Subcutaneous abdominal adipose tissue (tissue), 5 donors: Measurements from ENCODE around the gene NRN1.

Source experiments
- H3K27ac ChIP-seq: one replicate; pipeline ENCODE4 v1.7.0; 2013; ENCODE audit warnings: low read depth, mild to moderate bottlenecking, inconsistent platforms, low read length, moderate library complexity
- H3K27me3 ChIP-seq, 5 donors: one replicate each; pipeline ENCODE4 v1.7.0; 2013; ENCODE audit warnings: low read length in 5 of 5, inconsistent platforms in 1 of 5; ENCODE audit not compliant: control insufficient read depth in 5 of 5, insufficient read depth in 4 of 5
- H3K36me3 ChIP-seq, 5 donors: one replicate each; pipeline ENCODE4 v1.7.0; 2013; ENCODE audit warnings: low read length in 5 of 5; ENCODE audit not compliant: control insufficient read depth in 5 of 5, insufficient read depth in 5 of 5
- H3K4me1 ChIP-seq, 5 donors: one replicate each; pipeline ENCODE4 v1.7.0; 2013; ENCODE audit warnings: low read length in 5 of 5, mild to moderate bottlenecking in 3 of 5, moderate library complexity in 1 of 5; ENCODE audit not compliant: control insufficient read depth in 5 of 5, insufficient read depth in 5 of 5
- H3K4me3 ChIP-seq, 5 donors: one replicate each; pipeline ENCODE4 v1.7.0; 2013; ENCODE audit warnings: low read length in 5 of 5, low read depth in 1 of 5
- H3K9ac ChIP-seq, 5 donors: one replicate each; pipeline ENCODE4 v1.7.0; 2013; ENCODE audit warnings: low read length in 5 of 5, mild to moderate bottlenecking in 4 of 5, moderate library complexity in 3 of 5
- H3K9me3 ChIP-seq, 5 donors: one replicate each; pipeline ENCODE4 v1.7.0; 2013; ENCODE audit warnings: low read length in 5 of 5; ENCODE audit not compliant: control insufficient read depth in 5 of 5
- donor health status: healthy.
- donor health status: healthy.
- donor health status: healthy.
- donor health status: healthy.
- donor health status: healthy.

The NRN1 gene, protein sequence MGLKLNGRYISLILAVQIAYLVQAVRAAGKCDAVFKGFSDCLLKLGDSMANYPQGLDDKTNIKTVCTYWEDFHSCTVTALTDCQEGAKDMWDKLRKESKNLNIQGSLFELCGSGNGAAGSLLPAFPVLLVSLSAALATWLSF

DNA sequence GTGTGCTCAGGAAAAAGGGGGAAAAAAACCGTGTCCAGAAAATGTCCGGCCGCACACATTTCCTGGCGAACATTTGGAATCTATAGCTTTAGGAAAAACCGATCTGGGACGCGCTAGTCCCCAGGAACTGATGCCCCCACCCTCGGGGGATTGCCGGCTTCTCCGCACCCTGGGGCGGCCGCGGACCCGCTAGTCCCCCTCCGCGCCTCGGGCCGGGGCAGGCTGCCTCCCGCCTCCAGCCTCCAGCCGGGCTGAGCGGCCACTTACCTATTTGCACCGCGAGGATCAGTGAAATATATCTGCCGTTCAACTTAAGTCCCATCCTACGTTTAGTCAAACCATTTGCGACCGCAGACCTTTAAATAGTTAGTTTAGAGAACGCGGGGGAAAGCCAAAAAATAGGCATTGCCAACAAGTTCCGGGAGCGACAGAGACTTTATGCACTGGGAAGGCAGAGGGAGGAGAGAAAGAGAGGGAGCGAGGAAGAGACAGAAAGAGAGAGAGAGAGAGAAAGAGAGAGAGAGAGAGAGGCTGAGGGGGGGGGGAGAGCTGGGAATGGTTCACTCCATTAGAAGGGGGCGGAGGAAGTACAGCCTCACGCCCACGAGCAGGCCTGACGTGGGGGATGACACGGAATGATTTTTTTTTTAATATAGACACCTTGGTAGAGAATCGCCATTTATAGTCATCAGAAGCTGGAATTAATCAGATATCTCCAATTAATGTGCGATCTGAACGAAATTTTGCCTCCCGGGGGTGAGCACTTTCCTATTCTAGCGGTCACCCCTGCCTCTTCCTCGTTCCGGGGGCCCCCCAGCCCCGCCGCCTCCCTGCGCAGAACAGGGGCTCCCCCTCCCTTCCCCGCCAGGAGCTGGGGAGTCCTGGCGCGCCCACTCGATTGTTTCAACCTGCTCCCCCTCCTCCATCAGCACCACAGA is at the start of gene NRN1:
Gene NRN1 (minus strand): TSS at position 498 of the 938 bp plus-strand sequence. CDS start 176 bp downstream, at position 322.
- Histone ChIP-seq H3K9me3 (no peaks in the 10 kb centered on the region), H3K27me3 (peaks cover 0 to 43% (median 14%) of the 10 kb centered on the region in 5 donors), H3K36me3 (peaks cover 0 to 2% (median 0%) of the 10 kb centered on the region in 5 donors), H3K27ac (peak within 1 kb of the TSS; percentile 84), H3K4me3 (peak within 1 kb of the TSS; percentile 79 to 91 (median 80)), H3K9ac (peak within 1 kb of the TSS; percentile 26 to 83 (median 65)), H3K4me1 (peaks cover 0 to 77% (median 69%) of the 10 kb centered on the region in 5 donors)

DNA sequence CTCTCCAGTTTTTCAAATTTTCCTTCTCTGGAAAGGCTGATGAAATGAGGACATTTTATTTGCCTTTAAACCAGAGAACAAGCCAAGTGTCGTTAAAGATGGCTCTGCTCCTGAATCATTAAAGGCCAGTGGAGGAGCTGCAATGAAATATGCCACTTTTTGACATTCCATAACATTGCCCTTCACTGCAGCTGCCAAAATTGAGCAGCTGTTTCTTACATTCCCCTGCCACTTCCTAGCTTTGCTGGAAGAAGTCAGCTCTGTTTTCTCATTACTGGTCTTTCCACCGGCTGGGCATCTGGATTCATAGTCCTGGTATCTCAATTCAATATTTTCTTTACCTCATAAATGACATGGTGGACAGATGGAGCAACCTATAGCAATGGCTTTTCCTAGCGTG is 45.5 kb upstream of the NRN1 start:
- Histone ChIP-seq H3K27me3 (peaks cover 0 to 11% (median 5%) of the 10 kb centered on the region in 5 donors), H3K36me3 (no peaks in the 10 kb centered on the region), H3K4me1 (peaks cover 0 to 2% (median 0%) of the 10 kb centered on the region in 5 donors), H3K9me3 (peaks cover 0 to 4% (median 0%) of the 10 kb centered on the region in 5 donors), H3K4me3 (no peak overlapping the region), H3K9ac (no peak overlapping the region), H3K27ac (no peak overlapping the region)

DNA sequence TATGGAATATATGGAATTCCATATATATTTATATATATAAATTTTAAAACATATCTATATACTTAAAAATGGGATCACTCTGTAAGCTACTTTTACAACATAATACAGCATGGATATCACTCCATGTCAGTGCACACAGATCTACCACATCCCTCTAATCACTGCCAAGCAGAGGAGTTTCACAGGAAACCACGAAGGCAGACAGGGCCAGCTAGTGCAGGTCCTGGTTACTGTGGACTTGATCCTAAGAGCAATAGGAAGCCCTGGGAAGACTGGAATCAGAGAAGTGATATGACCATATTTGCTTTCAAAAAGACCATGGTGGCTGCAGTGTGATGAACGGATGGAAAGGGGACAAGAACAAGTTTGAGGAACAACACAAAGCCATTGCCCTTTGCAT is 40.0 kb upstream of the NRN1 start:
- Histone ChIP-seq H3K27ac (no peak overlapping the region), H3K9ac (no peak overlapping the region), H3K4me3 (no peak overlapping the region), H3K36me3 (no peaks in the 10 kb centered on the region), H3K4me1 (no peaks in the 10 kb centered on the region), H3K27me3 (peaks cover 0 to 4% (median 0%) of the 10 kb centered on the region in 5 donors), H3K9me3 (peaks cover 0 to 4% (median 0%) of the 10 kb centered on the region in 5 donors)

DNA sequence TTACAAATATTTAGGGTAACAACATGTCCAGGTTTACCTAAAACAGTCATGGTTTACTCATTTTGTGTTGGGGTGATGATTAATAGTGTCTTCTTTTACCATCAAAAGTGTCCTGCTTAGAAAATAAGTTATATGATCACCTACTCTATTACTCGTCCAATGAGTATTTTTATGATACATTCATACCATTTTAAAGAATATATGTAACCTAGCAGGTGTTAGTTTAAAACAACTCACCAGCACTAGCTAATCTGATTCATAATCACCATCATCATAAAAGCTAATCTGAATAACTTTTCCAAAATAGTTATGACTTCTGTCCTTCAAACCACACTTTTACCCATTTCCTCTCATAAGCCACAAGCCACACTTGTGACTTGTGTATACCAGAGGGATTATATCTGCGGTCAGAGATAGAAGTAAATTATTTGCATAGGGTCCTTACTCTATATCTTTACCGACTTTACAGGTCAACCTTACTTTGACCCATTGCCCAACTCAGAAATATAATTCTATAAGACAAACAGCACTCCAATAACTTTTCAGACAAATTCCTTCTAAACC is 33.3 kb upstream of the NRN1 start:
- H3K36me3 ChIP-seq: no peaks in the 10 kb centered on the region
- peaks cover 0 to 2% (median 0%) of the 10 kb centered on the region in 5 donors for H3K9me3 ChIP-seq
- no peak overlapping the region for H3K9ac ChIP-seq
- H3K27me3 ChIP-seq: peaks cover 0 to 4% (median 0%) of the 10 kb centered on the region in 5 donors
- H3K4me1 ChIP-seq: no peaks in the 10 kb centered on the region
- no peak overlapping the region for H3K4me3 ChIP-seq
- no peak overlapping the region for H3K27ac ChIP-seq

DNA sequence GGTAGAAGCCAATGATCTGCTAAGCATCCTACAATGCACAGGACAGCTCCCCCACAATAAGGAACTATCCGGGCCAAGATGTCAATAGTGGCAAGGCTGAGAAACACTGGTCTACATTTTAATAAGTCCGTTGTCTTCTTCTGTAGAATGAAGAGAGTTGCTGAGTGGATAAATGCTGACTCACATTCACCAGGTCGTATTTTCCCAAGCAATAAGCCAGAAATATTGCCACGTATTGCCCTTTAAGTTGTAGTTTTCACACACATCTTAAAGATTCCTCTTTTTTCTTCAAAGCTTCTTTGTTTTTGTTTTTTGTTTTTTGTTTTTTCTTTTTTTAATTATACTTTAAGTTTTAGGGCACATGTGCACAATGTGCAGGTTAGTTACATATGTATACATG is 30.5 kb upstream of the NRN1 start:
- Histone ChIP-seq H3K27ac (no peak overlapping the region), H3K4me1 (peaks cover 0 to 10% (median 0%) of the 10 kb centered on the region in 5 donors), H3K9ac (no peak overlapping the region), H3K9me3 (peaks cover 0 to 2% (median 0%) of the 10 kb centered on the region in 5 donors), H3K4me3 (no peak overlapping the region), H3K36me3 (no peaks in the 10 kb centered on the region), H3K27me3 (peaks cover 0 to 4% (median 0%) of the 10 kb centered on the region in 5 donors)

DNA sequence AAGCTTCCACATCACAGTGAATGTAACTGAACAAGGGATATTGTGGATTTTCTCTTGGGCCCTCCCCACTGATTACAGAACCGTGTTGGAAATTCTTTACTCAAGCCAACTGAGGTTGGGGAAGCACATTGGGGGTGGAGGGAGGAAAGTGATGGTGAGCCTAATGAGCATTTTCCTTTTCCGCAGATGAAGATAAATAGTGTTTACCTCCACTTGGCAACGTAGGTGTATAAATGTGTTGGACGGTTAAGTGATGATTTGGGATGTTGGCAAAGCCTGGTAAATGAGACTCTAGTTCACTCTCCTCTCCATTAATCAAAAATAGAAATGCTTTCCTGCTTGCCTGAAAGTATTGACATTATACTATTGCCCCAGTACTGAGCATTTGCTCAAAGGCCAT is 27.1 kb upstream of the NRN1 start:
- Histone ChIP-seq H3K4me1 (peaks cover 0 to 10% (median 0%) of the 10 kb centered on the region in 5 donors), H3K4me3 (no peak overlapping the region), H3K36me3 (no peaks in the 10 kb centered on the region), H3K27me3 (no peaks in the 10 kb centered on the region), H3K27ac (no peak overlapping the region), H3K9ac (no peak overlapping the region), H3K9me3 (peaks cover 0 to 2% (median 0%) of the 10 kb centered on the region in 5 donors)

DNA sequence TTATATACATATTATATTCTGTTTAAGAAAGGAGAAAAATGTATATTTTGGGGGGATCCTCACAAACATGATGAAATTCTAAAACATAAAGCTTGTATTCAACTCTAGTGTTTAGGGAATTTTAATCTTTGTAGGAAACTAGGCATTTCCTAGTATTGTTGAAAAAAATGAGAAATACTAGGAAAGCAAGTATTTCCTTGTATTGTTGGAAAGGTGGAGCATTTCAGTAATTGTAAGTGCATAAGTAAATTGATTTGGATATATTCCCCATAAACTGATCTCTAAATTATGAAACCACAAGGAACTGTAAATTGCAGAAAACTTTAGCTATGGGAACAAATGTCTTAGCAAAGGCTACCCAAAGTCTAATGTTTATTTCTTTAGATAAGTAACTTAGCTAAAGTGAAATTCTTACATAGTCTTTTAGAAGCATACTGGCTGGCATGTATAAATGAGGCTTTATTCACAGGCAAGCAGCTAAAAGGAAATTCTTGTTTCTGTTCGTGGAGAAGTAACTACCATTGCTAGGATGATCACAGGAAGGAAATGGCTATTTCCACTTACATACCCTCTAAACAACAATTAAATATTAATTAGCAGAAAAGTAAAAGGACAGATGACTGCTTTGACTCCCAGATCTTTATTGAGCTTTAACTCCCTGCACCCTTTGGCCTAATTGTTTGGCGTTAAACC is 19.9 kb upstream of the NRN1 start:
- Histone ChIP-seq H3K27me3 (no peaks in the 10 kb centered on the region), H3K4me1 (peaks cover 0 to 21% (median 3%) of the 10 kb centered on the region in 5 donors), H3K9me3 (no peaks in the 10 kb centered on the region), H3K36me3 (no peaks in the 10 kb centered on the region), H3K27ac (peak overlapping the region; percentile 66), H3K9ac (no peak overlapping the region), H3K4me3 (no peak overlapping the region)

DNA sequence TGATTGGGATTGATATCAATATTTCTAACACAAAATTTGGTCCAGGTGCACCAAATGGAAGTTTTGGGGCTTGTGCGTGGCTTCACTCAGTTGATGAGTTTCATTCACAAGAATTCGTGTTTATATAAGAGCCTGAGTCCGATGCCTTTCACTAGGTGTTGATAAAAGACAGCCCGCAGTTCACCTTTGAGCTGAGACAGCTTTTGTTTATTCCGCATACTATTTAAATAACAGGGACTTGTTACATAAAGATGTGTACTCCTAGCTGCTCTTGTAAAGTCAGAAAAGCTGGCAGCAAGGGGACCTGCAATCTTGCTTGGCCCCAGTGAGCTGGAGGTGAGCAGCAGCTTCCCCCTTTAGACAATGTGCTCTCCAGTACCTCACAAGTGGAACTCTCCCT is 19.0 kb upstream of the NRN1 start:
- peaks cover 0 to 21% (median 3%) of the 10 kb centered on the region in 5 donors for H3K4me1 ChIP-seq
- no peaks in the 10 kb centered on the region for H3K27me3 ChIP-seq
- H3K36me3 ChIP-seq: no peaks in the 10 kb centered on the region
- H3K4me3 ChIP-seq: no peak overlapping the region
- H3K9me3 ChIP-seq: no peaks in the 10 kb centered on the region
- H3K27ac ChIP-seq: peak overlapping the region; percentile 66
- H3K9ac ChIP-seq: no peak overlapping the region

DNA sequence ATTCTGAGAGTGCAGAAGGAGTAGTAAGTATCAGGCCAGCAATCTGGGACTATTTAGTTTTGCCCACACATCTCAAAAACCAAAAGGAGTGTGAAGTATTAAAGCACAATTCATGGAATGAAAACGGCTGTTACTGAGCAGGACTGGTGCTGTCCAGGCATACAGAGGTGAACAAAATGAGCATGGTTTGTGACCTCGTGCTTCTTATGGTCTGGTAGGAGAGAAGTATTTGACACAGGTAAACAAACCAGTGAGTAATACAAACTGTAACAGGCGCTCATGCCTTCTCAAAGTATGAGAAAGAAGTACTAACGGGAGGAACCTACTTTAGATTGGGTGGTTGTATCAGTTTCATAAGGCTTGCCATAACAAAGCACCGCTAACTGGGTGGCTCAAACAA is 17.5 kb upstream of the NRN1 start:
- Histone ChIP-seq H3K27me3 (no peaks in the 10 kb centered on the region), H3K27ac (no peak overlapping the region)

More for the DNA sequence above, 17.5 kb upstream of the NRN1 start:
- Histone ChIP-seq H3K4me1 (peaks cover 0 to 21% (median 3%) of the 10 kb centered on the region in 5 donors), H3K9ac (no peak overlapping the region), H3K9me3 (no peaks in the 10 kb centered on the region), H3K4me3 (no peak overlapping the region), H3K36me3 (no peaks in the 10 kb centered on the region)
